WERI-Rb-1 (cell line): ENCODE measurements around the gene CAMSAP1.

Experiments used
- DNase-seq: peaks from one replicate; pipeline ENCODE4 v3.0.0-alpha.2; 2020
- H3K27ac ChIP-seq: fragments of 250-450 bp; sonication (Bioruptor Pico); 2 replicates; pipeline ENCODE4 v1.5.1; 2020; ENCODE audit warnings: mild to moderate bottlenecking, moderate library complexity
- H3K27me3 ChIP-seq: fragments of 250-450 bp; sonication (Bioruptor Pico); 2 replicates; pipeline ENCODE4 v1.5.1; 2021; ENCODE audit warnings: mild to moderate bottlenecking, low read depth, moderate library complexity; ENCODE audit not compliant: insufficient read depth, severe bottlenecking
- H3K36me3 ChIP-seq: fragments of 250-450 bp; sonication (Bioruptor Pico); 2 replicates; pipeline ENCODE4 v1.5.1; 2020; ENCODE audit warnings: mild to moderate bottlenecking, moderate library complexity
- H3K4me3 ChIP-seq: 2 replicates; pipeline ENCODE4 v1.5.1; 2011; ENCODE audit warnings: low read depth, mild to moderate bottlenecking, control low read depth, low read length
- H3K9me3 ChIP-seq: fragments of 250-450 bp; sonication (Bioruptor Pico); 2 replicates; pipeline ENCODE4 v1.5.1; 2021; ENCODE audit warnings: mild to moderate bottlenecking, moderate library complexity; ENCODE audit not compliant: severe bottlenecking
- CTCF ChIP-seq: IDR thresholded peaks from 2 replicates; pipeline ENCODE4 v1.5.1; 2011; ENCODE audit warnings: low read depth, mild to moderate bottlenecking, control low read depth, inconsistent platforms, low read length

Gene CAMSAP1

GRCh38 chr9:135815830-135816650 is 91.3 kb downstream of the CAMSAP1 start:
- Histone ChIP-seq H3K36me3 (peaks cover 98% of the 10 kb centered on the region), H3K27ac (no peak overlapping the region), H3K9me3 (no peaks in the 10 kb centered on the region), H3K4me3 (no peak overlapping the region), H3K27me3 (no peaks in the 10 kb centered on the region)
- no peak for DNase-seq
- TF ChIP-seq CTCF, result no peak

GRCh38 chr9:135815413-135815812 is 91.9 kb downstream of the CAMSAP1 start:
- no peak for DNase-seq
- Histone ChIP-seq H3K4me3 (no peak overlapping the region), H3K9me3 (no peaks in the 10 kb centered on the region), H3K27ac (no peak overlapping the region), H3K36me3 (peaks cover 98% of the 10 kb centered on the region), H3K27me3 (no peaks in the 10 kb centered on the region)
- no peak for TF ChIP-seq CTCF

GRCh38 chr9:135814421-135815095 is 92.8 kb downstream of the CAMSAP1 start:
- no peak for DNase-seq
- no peak overlapping the region for H3K4me3 ChIP-seq
- H3K27ac ChIP-seq, result no peak overlapping the region
- H3K9me3 ChIP-seq, result no peaks in the 10 kb centered on the region
- H3K27me3 ChIP-seq, result no peaks in the 10 kb centered on the region
- TF ChIP-seq CTCF, result no peak
- peaks cover 97% of the 10 kb centered on the region for H3K36me3 ChIP-seq

- TF ChIP-seq CTCF, result no peak
- H3K4me3 ChIP-seq, result no peak overlapping the region
- H3K27me3 ChIP-seq, result no peaks in the 10 kb centered on the region
- no peaks in the 10 kb centered on the region for H3K9me3 ChIP-seq
- peaks cover 97% of the 10 kb centered on the region for H3K36me3 ChIP-seq
- no peak for DNase-seq
- H3K27ac ChIP-seq, result no peak overlapping the region
Observed at GRCh38 chr9:135813671-135814290, 93.6 kb downstream of the CAMSAP1 start.

- H3K36me3 ChIP-seq, result peaks cover 92% of the 10 kb centered on the region
- H3K9me3 ChIP-seq, result no peaks in the 10 kb centered on the region
- H3K4me3 ChIP-seq, result no peak overlapping the region
- no peaks in the 10 kb centered on the region for H3K27me3 ChIP-seq
- DNase-seq, result no peak
- H3K27ac ChIP-seq, result no peak overlapping the region
- no peak for TF ChIP-seq CTCF
Observed at GRCh38 chr9:135812961-135813360, 94.4 kb downstream of the CAMSAP1 start.
